Central memory CD4-positive, alpha-beta T cell (primary cell): ENCODE measurements around the gene TRIM62.

Experiments used
- DNase-seq: peaks from one replicate; pipeline ENCODE4 v3.0.0; 2022

The TRIM62 gene

GRCh38 chr1:33180226-33180910 is 1.5 kb downstream of the TRIM62 start:
- no peak for DNase-seq

- DNase-seq, result no peak
Observed at GRCh38 chr1:33178836-33179439, 2.9 kb downstream of the TRIM62 start.

GRCh38 chr1:33177996-33178540 is 3.8 kb downstream of the TRIM62 start:
- DNase-seq, result no peak

- DNase-seq, result no peak
Observed at GRCh38 chr1:33176887-33177286, 5.0 kb downstream of the TRIM62 start.

GRCh38 chr1:33176362-33176850 is 5.4 kb downstream of the TRIM62 start:
- DNase-seq, result no peak

GRCh38 chr1:33175865-33176264 is 6.0 kb downstream of the TRIM62 start:
- no peak for DNase-seq

- DNase-seq, result no peak
Observed at GRCh38 chr1:33173091-33173490, 8.8 kb downstream of the TRIM62 start.

- DNase-seq, result no peak
Observed at GRCh38 chr1:33171977-33172813, 9.6 kb downstream of the TRIM62 start.

- no peak for DNase-seq
Observed at GRCh38 chr1:33170351-33171274, 11.2 kb downstream of the TRIM62 start.

- no peak for DNase-seq
Observed at GRCh38 chr1:33169290-33170055, 12.4 kb downstream of the TRIM62 start.

GRCh38 chr1:33168556-33169289 is 13.1 kb downstream of the TRIM62 start:
- no peak for DNase-seq

GRCh38 chr1:33167650-33168447 is 14.0 kb downstream of the TRIM62 start:
- no peak for DNase-seq

GRCh38 chr1:33165809-33166208 is 16.0 kb downstream of the TRIM62 start:
- DNase-seq, result no peak

GRCh38 chr1:33165209-33165608 is 16.6 kb downstream of the TRIM62 start:
- DNase-seq, result no peak

GRCh38 chr1:33163621-33164519 is 18.0 kb downstream of the TRIM62 start:
- DNase-seq, result no peak

GRCh38 chr1:33162141-33162540 is 19.7 kb downstream of the TRIM62 start:
- DNase-seq, result no peak

GRCh38 chr1:33161061-33161681 is 20.7 kb downstream of the TRIM62 start:
- DNase-seq, result no peak

- no peak for DNase-seq
Observed at GRCh38 chr1:33159577-33159976, 22.3 kb downstream of the TRIM62 start.
